Stomach (tissue), 4 donors: ENCODE data around the gene SND1.

Experiments used
- CTCF ChIP-seq, 7 experiments: fragments of 450-650 bp in 4 of 7; fragments of 200-600 bp in 3 of 7; sonication (generic) in 3 of 7; IDR thresholded peaks; one replicate each; pipeline ENCODE4 v1.5.1; 2016 to 2019; ENCODE audit warnings: antibody characterized with exemption in 7 of 7, control low read depth in 2 of 7, mild to moderate bottlenecking in 1 of 7
- POLR2A ChIP-seq, 4 donors: fragments of 450-650 bp; IDR thresholded peaks; one replicate each; pipeline ENCODE4 v1.6.1; 2016; ENCODE audit warnings: antibody characterized with exemption in 4 of 4, control low read depth in 2 of 4, mild to moderate bottlenecking in 1 of 4, moderate library complexity in 1 of 4
- POLR2AphosphoS5 ChIP-seq, 3 donors: sonication (generic); formaldehyde crosslinking; IDR thresholded peaks; one replicate each; pipeline ENCODE4 v1.6.1; 2016; ENCODE audit warnings: antibody characterized with exemption in 3 of 3

- TF ChIP-seq POLR2A (IDR thresholded peaks at IDR 0.05) (no peak), CTCF (IDR thresholded peaks at IDR 0.05) (no peak), POLR2AphosphoS5 (IDR thresholded peaks at IDR 0.05) (no peak)
These were observed 479.1 kb downstream of the SND1 start for GRCh38 chr7:128131115-128131514.
